Left lobe of liver (tissue), 2 donors: Measurements from ENCODE around the gene CRMP1. TPM values are rescaled to one million over a fixed set of nuclear protein-coding genes. Genes with fewer than 3 reads are reported as not detected.
A peak's percentile ranks its signal among the peaks of the same experiment; 100 is the strongest.

Experiments
- ATAC-seq: fragments of 200-7000 bp; cut with Tn5 transposase; one replicate; pipeline ENCODE4 v1.9.1; 2020; ENCODE audit warnings: mild to moderate bottlenecking, moderate library complexity
- DNase-seq: peaks from one replicate; pipeline ENCODE4 v3.0.0-alpha.2; 2020; ENCODE audit warnings: low spot score
- total RNA-seq: library from RNA; stranded (reverse); gene quantifications from one replicate; pipeline ENCODE4 v1.2.1, GENCODE V29; 2021
- donor health status: DM: no; HTN: no; CAD: no; lungs with moderate emphysema.
- donor health status: DM: no; HTN: yes; CAD: no.

CRMP1 gene
- total RNA-seq, 1 donor from 2014 or later, result 0.13 TPM

GRCh38 chr4:5804656-5805055, 88.2 kb downstream of the CRMP1 start:
- no peak for DNase-seq

DNA sequence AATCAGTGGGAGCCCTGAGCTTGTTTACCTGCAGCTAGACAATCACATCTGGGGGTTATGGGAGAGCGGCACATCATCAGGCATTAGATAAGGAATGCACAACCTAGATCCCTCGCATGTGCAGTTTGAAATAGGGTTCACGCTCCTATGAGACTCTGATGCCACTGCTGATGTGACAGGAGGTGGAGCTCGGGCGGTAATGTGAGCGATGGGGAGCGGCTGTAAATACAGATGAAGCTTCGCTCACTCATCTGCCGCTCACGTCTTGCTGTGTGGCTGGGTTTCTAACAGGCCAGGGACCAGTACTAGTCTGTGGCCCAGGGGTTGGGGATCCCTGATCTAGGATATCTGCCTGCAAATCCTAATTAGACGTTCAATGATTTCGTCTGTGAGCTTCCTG, 90.3 kb downstream of the CRMP1 start:
- no peak for ATAC-seq
- DNase-seq, result no peak

More at GRCh38 chr4:5804656-5805055, 88.2 kb downstream of the CRMP1 start:
- ATAC-seq, result no peak

GRCh38 chr4:5801696-5802095, 91.2 kb downstream of the CRMP1 start:
- ATAC-seq (no peak), DNase-seq (no peak)

DNA sequence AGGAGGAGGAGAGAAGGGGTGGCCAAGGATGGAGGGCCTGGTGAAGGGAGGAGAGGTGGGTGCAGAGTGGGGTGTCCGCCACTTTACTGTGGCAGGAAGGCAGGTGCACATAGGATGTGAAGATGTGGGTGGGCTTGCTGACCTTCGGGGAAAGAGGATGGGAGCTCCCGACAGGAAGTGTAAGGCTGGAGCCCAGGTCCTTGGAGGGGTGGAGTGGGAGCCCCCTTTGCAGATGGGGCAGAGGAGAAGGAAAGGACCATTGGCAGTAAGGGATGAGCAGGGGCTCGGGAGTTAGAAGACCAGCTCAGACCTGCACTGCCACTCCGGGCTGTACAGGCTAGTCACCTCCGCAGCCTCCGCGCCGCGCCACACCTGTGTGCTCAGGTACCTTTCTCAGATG, 92.4 kb downstream of the CRMP1 start:
- no peak for DNase-seq
- ATAC-seq, result no peak

DNA sequence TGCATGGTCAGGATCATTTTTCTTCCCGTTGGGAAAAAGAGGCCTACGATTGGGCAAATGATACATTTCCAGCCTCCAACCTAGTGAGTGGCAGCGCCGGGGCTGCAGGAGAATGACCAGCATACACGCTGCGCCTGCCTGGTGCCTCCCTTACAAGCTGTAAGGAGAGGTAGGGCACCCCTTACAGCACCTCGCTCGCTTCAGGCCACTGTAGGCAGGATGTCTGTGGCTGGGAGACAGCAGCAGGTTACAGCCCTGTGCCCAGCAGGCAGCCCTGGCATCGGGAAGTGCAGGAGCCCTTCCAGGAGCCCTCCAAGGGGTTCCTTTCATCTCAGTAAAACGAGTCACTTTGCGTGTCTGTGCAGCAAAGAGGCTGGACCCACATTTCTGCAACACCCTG, 93.5 kb downstream of the CRMP1 start:
- ATAC-seq (no peak), DNase-seq (no peak)

GRCh38 chr4:5798946-5799345, 93.9 kb downstream of the CRMP1 start:
- no peak for DNase-seq

DNA sequence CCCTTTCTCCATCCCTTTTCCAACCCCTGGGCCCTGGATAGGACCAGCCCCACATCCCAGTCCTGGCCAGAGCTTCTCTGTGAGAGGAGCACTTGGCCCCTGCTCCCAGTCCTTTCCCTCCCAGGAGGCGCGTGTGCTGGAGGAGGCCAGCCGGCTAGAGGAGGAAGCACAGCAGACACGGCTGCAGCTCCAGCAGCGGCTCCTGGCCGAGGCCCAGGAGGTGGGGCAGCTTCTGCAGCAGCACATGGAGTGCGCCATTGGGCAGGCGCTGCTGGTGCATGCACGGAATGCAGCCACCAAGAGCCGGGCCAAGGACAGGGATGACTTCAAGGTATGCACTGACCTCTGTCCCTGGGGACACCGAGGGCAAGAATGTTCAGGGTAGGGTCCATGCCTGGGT, 94.4 kb downstream of the CRMP1 start:
- ATAC-seq (no peak), DNase-seq (no peak)

More at GRCh38 chr4:5798946-5799345, 93.9 kb downstream of the CRMP1 start:
- ATAC-seq, result no peak

- no peak for DNase-seq
- ATAC-seq, result no peak
These were observed 95.0 kb downstream of the CRMP1 start for GRCh38 chr4:5797866-5798265.

- DNase-seq, result no peak
These were observed 95.9 kb downstream of the CRMP1 start for GRCh38 chr4:5796976-5797375.

GRCh38 chr4:5795580-5795979, 97.3 kb downstream of the CRMP1 start:
- DNase-seq (no peak), ATAC-seq (no peak)

More at GRCh38 chr4:5796976-5797375, 95.9 kb downstream of the CRMP1 start:
- no peak for ATAC-seq

- no peak for DNase-seq
- no peak for ATAC-seq
These were observed 99.4 kb downstream of the CRMP1 start for GRCh38 chr4:5793514-5793913.

GRCh38 chr4:5791654-5792053, 101.2 kb downstream of the CRMP1 start:
- no peak for ATAC-seq
- no peak for DNase-seq

DNA sequence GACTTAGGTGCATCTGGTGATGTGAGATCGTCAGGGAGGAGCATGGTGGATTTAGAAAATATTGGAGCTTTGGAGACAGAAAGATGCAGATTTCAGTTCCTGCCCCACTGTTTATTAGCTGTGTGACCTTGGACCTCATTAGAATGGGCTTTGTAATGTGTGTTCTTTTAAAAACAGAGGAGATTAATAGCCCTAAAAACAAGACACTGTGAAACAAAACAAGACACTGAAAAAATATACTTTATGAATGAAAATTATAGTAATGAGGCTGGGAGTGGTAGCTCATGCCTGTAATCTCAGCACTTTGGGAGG, 102.4 kb downstream of the CRMP1 start:
- DNase-seq (no peak), ATAC-seq (no peak)

DNA sequence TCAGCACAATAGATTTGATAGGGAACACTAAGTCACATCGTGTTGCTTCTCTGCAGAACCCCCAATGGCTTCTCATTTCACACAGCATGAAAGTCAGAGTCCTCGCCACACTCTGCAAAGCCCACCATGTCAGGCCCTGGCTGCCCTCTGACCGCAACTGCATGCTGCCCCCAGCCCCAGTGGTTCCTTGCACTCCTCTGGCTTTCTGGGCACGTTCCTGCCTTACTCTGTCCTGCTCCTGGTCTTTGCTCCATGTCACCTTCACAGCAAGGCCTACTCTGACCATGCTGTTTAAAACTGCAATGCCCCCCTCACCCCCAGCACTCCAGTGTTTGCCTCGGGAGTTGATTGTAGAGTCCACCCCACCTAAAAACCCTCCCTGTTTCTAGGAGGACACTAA, 103.7 kb downstream of the CRMP1 start:
- no peak for ATAC-seq

GRCh38 chr4:5788144-5788543, 104.7 kb downstream of the CRMP1 start:
- peak; percentile 10 for DNase-seq
- ATAC-seq, result no peak

More for the DNA sequence above, 103.7 kb downstream of the CRMP1 start:
- DNase-seq, result peak; percentile 11

DNA sequence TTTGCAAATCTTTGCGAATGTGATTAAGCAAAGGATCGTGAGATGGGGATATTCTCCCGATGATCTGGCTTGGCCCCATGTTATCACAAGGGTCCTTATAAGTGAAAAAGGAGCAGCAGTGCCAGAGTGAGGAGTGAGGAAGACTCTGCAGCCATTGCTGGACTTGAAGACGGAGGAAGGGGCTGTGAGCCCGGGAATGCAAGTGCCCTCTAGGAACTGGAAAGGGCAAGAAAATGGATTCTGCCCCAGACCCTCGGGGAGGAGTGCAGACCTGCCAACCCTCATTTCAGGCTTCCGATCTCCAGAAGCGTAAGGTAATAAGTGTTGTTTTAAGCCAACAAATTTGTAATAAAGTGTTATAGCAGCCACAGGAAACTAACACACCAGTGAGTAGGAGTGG, 105.6 kb downstream of the CRMP1 start:
- DNase-seq (no peak), ATAC-seq (no peak)

GRCh38 chr4:5785806-5786680, 106.8 kb downstream of the CRMP1 start:
- DNase-seq (no peak), ATAC-seq (no peak)

GRCh38 chr4:5784960-5785611, 107.8 kb downstream of the CRMP1 start:
- no peak for ATAC-seq
- DNase-seq, result peak; percentile 19

GRCh38 chr4:5784021-5784420, 108.9 kb downstream of the CRMP1 start:
- ATAC-seq (no peak), DNase-seq (peak; percentile 5)

DNA sequence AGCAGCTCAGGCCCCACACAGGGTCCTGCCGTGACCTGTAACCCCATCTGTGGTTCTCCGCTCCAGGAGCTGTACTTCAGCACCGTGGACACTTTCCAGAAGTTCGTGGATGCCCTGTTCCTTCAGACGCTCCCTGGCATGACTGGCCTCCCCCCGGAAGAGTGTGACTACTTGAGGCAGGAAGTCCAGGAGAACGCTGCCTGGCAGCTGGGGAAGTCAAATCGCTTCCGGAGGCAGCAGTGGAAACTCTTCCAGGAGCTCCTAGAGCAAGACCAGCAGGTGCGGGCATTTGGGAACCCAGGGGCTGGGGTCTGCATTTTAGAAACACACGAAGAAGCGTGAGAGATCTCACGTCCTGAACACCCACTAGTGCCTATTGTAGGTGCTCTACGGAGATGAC, 109.4 kb downstream of the CRMP1 start:
- ATAC-seq (no peak), DNase-seq (peak; percentile 18)

GRCh38 chr4:5782829-5783476, 109.9 kb downstream of the CRMP1 start:
- peak; percentile 24 for DNase-seq
- no peak for ATAC-seq

- peak; percentile 7 for DNase-seq
- ATAC-seq, result no peak
These were observed 111.2 kb downstream of the CRMP1 start for GRCh38 chr4:5781691-5782090.
